Ammon's horn (tissue), 1 donor: ENCODE results near the gene GFPT1.

Experiments
- DNase-seq: peaks from one replicate; pipeline ENCODE4 v3.0.0-alpha.2; 2016; ENCODE audit warnings: low spot score

The GFPT1 gene

GRCh38 chr2:69291004-69291650, 95.9 kb downstream of the GFPT1 start:
- DNase-seq: no peak

- no peak for DNase-seq
Observed at GRCh38 chr2:69288429-69288828, 98.6 kb downstream of the GFPT1 start.

GRCh38 chr2:69287544-69287943, 99.5 kb downstream of the GFPT1 start:
- no peak for DNase-seq

- no peak for DNase-seq
Observed at GRCh38 chr2:69285379-69285894, 101.6 kb downstream of the GFPT1 start.

GRCh38 chr2:69280796-69281412, 106.1 kb downstream of the GFPT1 start:
- no peak for DNase-seq

- DNase-seq: no peak
Observed at GRCh38 chr2:69279931-69280681, 106.9 kb downstream of the GFPT1 start.

- no peak for DNase-seq
Observed at GRCh38 chr2:69279211-69279610, 107.8 kb downstream of the GFPT1 start.

GRCh38 chr2:69278366-69278765, 108.7 kb downstream of the GFPT1 start:
- no peak for DNase-seq

GRCh38 chr2:69275490-69275889, 111.5 kb downstream of the GFPT1 start:
- no peak for DNase-seq

GRCh38 chr2:69272803-69273471, 114.1 kb downstream of the GFPT1 start:
- DNase-seq: peak; percentile 46

- peak; percentile 26 for DNase-seq
Observed at GRCh38 chr2:69271831-69272257, 115.2 kb downstream of the GFPT1 start.
